ENCODE measurements around the gene CDH23. TPM values are rescaled to one million over a fixed set of nuclear protein-coding genes. Genes with fewer than 3 reads are reported as not detected.
A peak's percentile ranks its signal among the peaks of the same experiment; 100 is the strongest.

Gene CDH23
- total RNA-seq, 1 experiment from 2014 or later, result 7.8 TPM

- H3K4me3 ChIP-seq, result no peak overlapping the region
- 0 out of 2 replicates have a peak, but pooled peaks cover 8% of the 10 kb centered on the region for H3K79me2 ChIP-seq (ENCODE audit: low read depth)
- no peak overlapping the region for H2AFZ ChIP-seq
- H3F3A ChIP-seq (ENCODE audit: insufficient read depth, low read depth), result peaks cover 6% of the 10 kb centered on the region; the same call in 1 of the 2 replicates
- H3K4me1 ChIP-seq (replicated peaks; ENCODE audit: insufficient read depth), result peaks cover 46% of the 10 kb centered on the region
- peak; percentile 63 to 92 for DNase-seq
- no peaks in the 10 kb centered on the region; the same call in 1 of the 2 replicates for H3K36me3 ChIP-seq (ENCODE audit: low read depth)
- no peak overlapping the region for H3K27ac ChIP-seq
- no peaks in the 10 kb centered on the region for H4K20me1 ChIP-seq (ENCODE audit: insufficient read depth)
- CTCF ChIA-PET, result no interaction called here
- H3K27me3 ChIP-seq (ENCODE audit: insufficient read depth, low read depth), result no peaks in the 10 kb centered on the region
- intact Hi-C loops (cut with micrococcal nuclease; ENCODE audit: unreplicated experiment), result loop anchor here (1.0 to 2.0 kb wide), 3 partner anchors 9 to 30 kb away; partner anchors contain the start of gene SLC29A3
- TF ChIP-seq CTCF (conservative IDR thresholded peaks at IDR 0.05) (no peak), EZH2 (IDR thresholded peaks at IDR 0.05; ENCODE audit: low read depth) (no peak)
- POLR2A ChIA-PET (ENCODE audit: unreplicated experiment), result interaction anchor here (0.6 kb wide), 2 partner anchors 9 to 30 kb away, joined by 3 to 5 read pairs; partner anchors contain the start of gene SLC29A3
- peak overlapping the region; percentile 10 for H3K4me2 ChIP-seq
- H3K9me2 ChIP-seq (ENCODE audit: insufficient read depth), result no peaks in the 10 kb centered on the region
- H3K9me3 ChIP-seq (ENCODE audit: insufficient read depth, low read depth), result no peaks in the 10 kb centered on the region
- no TSS peak for BruUV-seq (replicated peaks)
These were observed 47.3 kb upstream of the CDH23 start for GRCh38 chr10:71349406-71349805.

DNA sequence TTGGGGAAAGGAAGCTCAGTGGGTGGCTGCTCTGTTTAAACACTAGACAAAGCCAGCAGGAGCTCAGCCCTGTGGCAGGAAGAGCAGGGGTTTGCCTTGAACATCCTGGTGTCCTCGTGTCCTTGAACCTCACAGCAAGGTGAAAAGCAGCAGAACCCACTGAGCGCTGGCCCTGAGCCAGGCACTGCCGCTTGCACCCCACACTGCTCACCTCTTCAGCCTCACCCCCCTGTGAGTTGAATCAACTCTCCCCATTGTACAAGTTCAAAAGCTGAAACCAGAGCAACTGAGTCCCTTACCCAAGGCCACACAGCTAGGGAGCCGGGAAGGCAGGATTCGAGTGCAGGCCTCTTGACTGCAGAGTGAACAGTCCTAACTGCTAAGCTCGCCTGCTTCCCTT is 45.6 kb upstream of the CDH23 start:
- no peak for TF ChIP-seq EZH2 (IDR thresholded peaks at IDR 0.05; ENCODE audit: low read depth)
- TF ChIP-seq CTCF (conservative IDR thresholded peaks at IDR 0.05), result no peak
- H3F3A ChIP-seq (ENCODE audit: insufficient read depth, low read depth), result no peaks in the 10 kb centered on the region; the same call in 1 of the 2 replicates
- no peak overlapping the region for H3K4me3 ChIP-seq
- ChIA-PET POLR2A (ENCODE audit: unreplicated experiment) (no interaction called here), CTCF (no interaction called here)
- peaks cover 31% of the 10 kb centered on the region for H3K4me1 ChIP-seq (replicated peaks; ENCODE audit: insufficient read depth)
- H3K9me3 ChIP-seq (ENCODE audit: insufficient read depth, low read depth), result no peaks in the 10 kb centered on the region
- DNase-seq, result no peak
- no peaks in the 10 kb centered on the region for H3K9me2 ChIP-seq (ENCODE audit: insufficient read depth)
- BruUV-seq (replicated peaks), result no TSS peak
- intact Hi-C loops (cut with micrococcal nuclease; ENCODE audit: unreplicated experiment), result no loop called here
- H3K79me2 ChIP-seq (ENCODE audit: low read depth), result no peaks in the 10 kb centered on the region
- H2AFZ ChIP-seq, result no peak overlapping the region
- no peak overlapping the region for H3K27ac ChIP-seq
- H3K36me3 ChIP-seq (ENCODE audit: low read depth), result peaks cover 3% of the 10 kb centered on the region
- no peak overlapping the region for H3K4me2 ChIP-seq
- no peaks in the 10 kb centered on the region for H4K20me1 ChIP-seq (ENCODE audit: insufficient read depth)
- H3K27me3 ChIP-seq (ENCODE audit: insufficient read depth, low read depth), result no peaks in the 10 kb centered on the region

DNA sequence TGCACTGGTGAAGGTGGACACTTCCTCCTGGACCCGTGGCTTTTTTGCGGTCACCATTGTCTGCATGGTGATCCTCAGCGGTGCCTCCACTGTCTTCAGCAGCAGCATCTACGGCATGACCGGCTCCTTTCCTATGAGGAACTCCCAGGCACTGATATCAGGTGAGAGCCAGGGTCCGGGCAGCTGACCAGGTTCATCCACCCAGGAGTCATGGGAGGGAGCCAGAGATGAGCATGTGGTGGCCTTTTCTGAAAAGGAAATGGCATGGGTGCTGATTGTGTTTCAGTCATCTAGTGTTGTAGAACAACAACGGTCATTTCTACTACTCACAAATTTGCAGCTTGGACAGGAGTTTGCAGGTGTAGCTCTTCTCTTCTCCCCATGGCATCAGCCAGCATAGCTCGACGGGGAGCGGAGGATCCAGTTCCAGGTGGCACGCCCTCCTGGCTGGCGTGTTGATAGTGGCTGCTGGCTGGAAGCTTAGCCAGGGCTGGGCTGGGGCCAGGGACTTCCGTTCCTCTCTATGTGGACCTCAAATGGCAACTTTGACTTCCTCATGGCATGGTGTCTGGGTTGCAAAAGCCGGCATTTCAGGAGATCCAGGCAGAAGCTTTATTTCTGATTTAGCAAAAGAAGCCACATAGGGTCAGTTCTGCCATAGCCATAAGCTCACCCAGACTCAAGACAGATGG is 44.9 kb upstream of the CDH23 start:
- H3K4me2 ChIP-seq, result no peak overlapping the region
- ChIA-PET CTCF (interaction anchor here (1.1 kb wide), 1 partner anchor 32 kb away, joined by 4 read pairs; no protein-coding TSS in a partner anchor), POLR2A (ENCODE audit: unreplicated experiment) (no interaction called here)
- no peak overlapping the region for H3K4me3 ChIP-seq
- no peaks in the 10 kb centered on the region for H3K27me3 ChIP-seq (ENCODE audit: insufficient read depth, low read depth)
- intact Hi-C loops (cut with micrococcal nuclease; ENCODE audit: unreplicated experiment), result no loop called here
- H3K36me3 ChIP-seq (ENCODE audit: low read depth), result peaks cover 6% of the 10 kb centered on the region
- H3K9me2 ChIP-seq (ENCODE audit: insufficient read depth), result no peaks in the 10 kb centered on the region
- H3K79me2 ChIP-seq (ENCODE audit: low read depth), result no peaks in the 10 kb centered on the region
- H2AFZ ChIP-seq, result no peak overlapping the region
- H3K27ac ChIP-seq, result no peak overlapping the region
- H3K4me1 ChIP-seq (replicated peaks; ENCODE audit: insufficient read depth), result peaks cover 31% of the 10 kb centered on the region
- H4K20me1 ChIP-seq (ENCODE audit: insufficient read depth), result no peaks in the 10 kb centered on the region
- no peaks in the 10 kb centered on the region for H3K9me3 ChIP-seq (ENCODE audit: insufficient read depth, low read depth)
- DNase-seq, result no peak
- BruUV-seq (replicated peaks), result no TSS peak
- TF ChIP-seq EZH2 (IDR thresholded peaks at IDR 0.05; ENCODE audit: low read depth) (no peak), CTCF (conservative IDR thresholded peaks at IDR 0.05) (no peak)
- H3F3A ChIP-seq (ENCODE audit: insufficient read depth, low read depth), result no peaks in the 10 kb centered on the region; the same call in 1 of the 2 replicates
